ENCODE data around the gene CPVL.

DNA sequence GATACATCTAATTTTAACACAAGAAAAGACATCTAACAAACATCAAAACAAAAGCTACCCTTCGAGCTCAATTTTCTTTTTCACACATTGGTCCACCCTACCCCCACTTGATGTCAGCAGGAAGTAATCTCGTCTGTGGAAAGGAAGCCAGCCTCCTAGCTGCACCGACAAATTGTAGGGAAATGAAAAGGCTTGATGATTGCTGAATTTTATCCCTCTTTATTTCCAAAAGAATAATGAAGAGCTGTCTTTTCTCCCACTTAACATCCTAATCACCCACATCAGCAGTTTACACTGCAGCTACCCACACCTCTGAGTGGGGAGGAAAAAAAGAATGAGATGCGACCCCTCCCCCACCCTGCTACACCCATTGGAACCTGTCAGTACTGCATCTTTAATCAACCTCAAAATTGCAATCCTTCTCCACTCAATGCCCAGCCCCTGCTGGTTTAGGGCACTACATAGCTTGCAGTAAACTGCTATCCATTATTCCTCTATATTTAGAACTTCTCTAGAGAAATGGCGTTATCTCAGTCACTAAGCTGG lies 10.6 kb upstream of the CPVL start:
- TF ChIP-seq, protein P1, sequence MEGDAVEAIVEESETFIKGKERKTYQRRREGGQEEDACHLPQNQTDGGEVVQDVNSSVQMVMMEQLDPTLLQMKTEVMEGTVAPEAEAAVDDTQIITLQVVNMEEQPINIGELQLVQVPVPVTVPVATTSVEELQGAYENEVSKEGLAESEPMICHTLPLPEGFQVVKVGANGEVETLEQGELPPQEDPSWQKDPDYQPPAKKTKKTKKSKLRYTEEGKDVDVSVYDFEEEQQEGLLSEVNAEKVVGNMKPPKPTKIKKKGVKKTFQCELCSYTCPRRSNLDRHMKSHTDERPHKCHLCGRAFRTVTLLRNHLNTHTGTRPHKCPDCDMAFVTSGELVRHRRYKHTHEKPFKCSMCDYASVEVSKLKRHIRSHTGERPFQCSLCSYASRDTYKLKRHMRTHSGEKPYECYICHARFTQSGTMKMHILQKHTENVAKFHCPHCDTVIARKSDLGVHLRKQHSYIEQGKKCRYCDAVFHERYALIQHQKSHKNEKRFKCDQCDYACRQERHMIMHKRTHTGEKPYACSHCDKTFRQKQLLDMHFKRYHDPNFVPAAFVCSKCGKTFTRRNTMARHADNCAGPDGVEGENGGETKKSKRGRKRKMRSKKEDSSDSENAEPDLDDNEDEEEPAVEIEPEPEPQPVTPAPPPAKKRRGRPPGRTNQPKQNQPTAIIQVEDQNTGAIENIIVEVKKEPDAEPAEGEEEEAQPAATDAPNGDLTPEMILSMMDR (conservative IDR thresholded peaks at IDR 0.05 in 1 of 2, IDR thresholded peaks at IDR 0.05 in 1 of 2; ENCODE audit: low read depth in 1 of 2, low read length in 2 of 2): no peak
- TF ChIP-seq EZH2 (IDR thresholded peaks at IDR 0.05; ENCODE audit: low read length, missing control alignments): no peak

All from fibroblast of lung (primary cell).